Right lobe of liver (tissue), 4 donors: ENCODE results near the gene PDLIM5.

Experiments
- CTCF ChIP-seq, 4 donors: fragments of 200-600 bp in 3 of 4; fragments of 450-650 bp in 1 of 4; IDR thresholded peaks; one replicate each; pipeline versions ENCODE4 v1.5.1 to v1.8.0; 2016 to 2022; ENCODE audit warnings: antibody characterized with exemption in 4 of 4, mild to moderate bottlenecking in 2 of 4
- POLR2A ChIP-seq: fragments of 450-650 bp; IDR thresholded peaks from one replicate; pipeline ENCODE4 v1.6.1; 2017; ENCODE audit warnings: antibody characterized with exemption, mild to moderate bottlenecking
- donor health status: DM: no; HTN: no; CAD: no.
- donor health status: DM: no; HTN: no; CAD: no.
- donor health status: DM: no; HTN: yes; CAD: no.

GRCh38 chr4:94714365-94715160 is 262.8 kb downstream of the PDLIM5 start:
- TF ChIP-seq CTCF (IDR thresholded peaks at IDR 0.05) (no peak), POLR2A (no peak)
